Activated CD4-positive, alpha-beta T cell treated with anti-CD3 and anti-CD28 coated beads, Interleukin-2, Interleukin-6, amounts not matched to agents 100 ng/mL and 50 ng/mL, durations not matched to agents 16 hours and 8 hours (primary cell): ENCODE measurements around the gene IGLL1.
"Not testable (repeated sequence)": the region's sequence is repeated elsewhere in the genome, so short reads cannot be mapped to it uniquely, and the experiment has no call there.

ENCODE experiments used
- DNase-seq: peaks from one replicate; pipeline ENCODE4 v3.0.0-alpha.2; 2020

IGLL1 gene

DNA sequence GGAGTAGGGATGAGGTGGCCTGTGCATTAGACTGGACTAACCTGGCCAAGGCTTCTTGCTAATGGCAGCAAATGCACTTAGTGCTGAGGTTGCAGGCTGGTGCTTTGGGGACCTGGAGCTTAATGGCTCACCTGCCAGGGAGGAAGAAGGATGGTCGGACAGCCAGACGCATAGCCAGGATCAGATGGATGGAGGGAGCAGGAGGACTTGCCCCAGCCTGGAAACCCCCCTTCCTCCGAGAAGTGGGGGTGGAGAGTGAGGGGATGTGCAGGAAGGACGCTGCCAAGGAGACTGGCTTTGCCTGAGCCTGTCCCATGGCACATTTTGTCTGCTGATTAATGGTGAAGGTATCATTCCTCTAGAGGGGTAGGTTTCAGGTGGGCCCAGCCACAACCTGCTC, 17.9 kb downstream of the IGLL1 start:
- no peak for DNase-seq

DNA sequence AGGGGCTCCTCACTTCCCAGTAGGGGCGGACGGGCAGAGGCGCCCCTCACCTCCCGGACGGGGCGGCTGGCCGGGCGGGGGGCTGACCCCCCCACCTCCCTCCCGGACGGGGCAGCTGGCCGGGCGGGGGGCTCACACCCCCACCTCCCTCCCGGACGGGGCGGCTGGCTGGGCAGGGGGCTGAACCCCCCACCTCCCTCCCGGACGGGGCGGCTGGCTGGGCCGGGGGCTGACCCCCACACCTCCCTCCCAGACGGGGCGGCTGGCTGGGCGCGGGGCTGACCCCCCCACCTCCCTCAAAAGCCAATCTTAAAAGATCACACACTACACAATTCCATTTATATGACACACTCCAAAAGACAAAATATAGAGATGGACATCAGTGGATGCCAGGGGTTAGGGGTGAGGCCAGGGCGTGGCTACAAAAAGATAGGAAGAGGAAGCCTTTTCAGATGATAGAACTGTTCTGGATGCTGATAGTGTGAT, 19.0 kb downstream of the IGLL1 start:
- DNase-seq = not testable (repeated sequence)

GRCh38 chr22:23560215-23560614, 19.9 kb downstream of the IGLL1 start:
- not testable (repeated sequence) for DNase-seq

DNA sequence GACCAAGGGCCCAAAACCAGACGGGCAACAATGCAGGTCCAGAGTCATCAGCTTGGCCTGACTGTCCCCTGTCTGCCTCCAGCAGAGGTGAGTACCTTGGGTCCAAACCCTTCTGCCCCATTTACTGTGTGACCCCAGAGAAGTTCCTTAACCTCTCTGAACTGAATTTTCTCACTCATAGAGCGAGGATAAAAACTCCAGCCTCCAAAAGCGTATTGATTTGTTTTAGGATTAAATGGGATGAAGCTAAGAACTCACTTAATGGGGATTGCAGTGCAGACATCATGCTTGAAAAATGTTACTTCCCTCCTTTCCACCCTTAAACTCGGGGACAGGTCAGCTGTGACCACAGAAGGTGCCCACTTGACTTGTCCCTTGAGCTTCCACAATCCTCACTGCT, 22.6 kb downstream of the IGLL1 start:
- DNase-seq = no peak

GRCh38 chr22:23557036-23557435, 23.1 kb downstream of the IGLL1 start:
- DNase-seq = no peak

- no peak for DNase-seq
Observed at GRCh38 chr22:23556026-23556620, 24.0 kb downstream of the IGLL1 start.

- DNase-seq = no peak
Observed at GRCh38 chr22:23555118-23555517, 25.0 kb downstream of the IGLL1 start.

- DNase-seq = no peak
Observed at GRCh38 chr22:23553924-23554870, 25.9 kb downstream of the IGLL1 start.

- no peak for DNase-seq
Observed at GRCh38 chr22:23553438-23553837, 26.7 kb downstream of the IGLL1 start.

GRCh38 chr22:23552573-23552972, 27.5 kb downstream of the IGLL1 start:
- no peak for DNase-seq

GRCh38 chr22:23551385-23551784, 28.7 kb downstream of the IGLL1 start:
- DNase-seq = no peak

- no peak for DNase-seq
Observed at GRCh38 chr22:23550049-23550650, 29.9 kb downstream of the IGLL1 start.

- DNase-seq = no peak
Observed at GRCh38 chr22:23549198-23549595, 30.9 kb downstream of the IGLL1 start.

DNA sequence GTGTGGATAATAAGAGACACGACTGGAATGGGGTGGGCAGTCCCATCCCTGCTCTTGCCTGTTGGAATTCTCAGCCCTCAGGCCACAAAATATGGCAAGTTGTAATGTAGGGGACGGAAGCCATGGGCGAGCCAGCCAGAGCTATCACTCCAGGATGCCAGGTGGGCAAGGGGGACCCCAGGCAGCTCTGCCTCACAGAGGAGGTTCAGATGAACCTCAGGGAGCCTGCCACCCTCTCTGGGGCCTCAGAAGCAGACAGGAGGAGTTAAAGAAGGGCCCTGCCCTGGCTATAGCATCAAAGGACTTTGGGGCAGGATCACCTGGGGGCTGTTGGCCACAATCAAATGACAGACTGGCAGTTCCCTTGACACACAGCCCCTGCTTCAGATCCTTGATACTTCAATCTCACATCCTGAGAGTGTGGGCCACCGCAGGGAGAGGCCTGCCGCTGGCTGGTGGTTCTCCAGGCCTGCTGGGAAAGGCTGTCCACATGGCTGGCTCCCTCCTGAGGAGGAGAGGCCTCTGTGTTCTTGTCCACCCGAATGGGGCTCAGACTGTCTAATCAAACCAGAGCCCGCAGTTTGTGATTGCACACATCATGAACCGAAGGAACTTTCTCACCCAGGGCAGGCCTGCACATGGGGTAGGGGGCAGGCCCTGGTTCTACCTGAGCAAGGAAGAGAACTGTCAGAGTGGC, 31.4 kb downstream of the IGLL1 start:
- no peak for DNase-seq

- DNase-seq = no peak
Observed at GRCh38 chr22:23547818-23548500, 32.1 kb downstream of the IGLL1 start.

GRCh38 chr22:23547382-23547781, 32.7 kb downstream of the IGLL1 start:
- not testable (repeated sequence) for DNase-seq

- no peak for DNase-seq
Observed at GRCh38 chr22:23544852-23545251, 35.2 kb downstream of the IGLL1 start.

GRCh38 chr22:23543506-23544000, 36.5 kb downstream of the IGLL1 start:
- not testable (repeated sequence) for DNase-seq

- DNase-seq = no peak
Observed at GRCh38 chr22:23542933-23543332, 37.2 kb downstream of the IGLL1 start.

DNA sequence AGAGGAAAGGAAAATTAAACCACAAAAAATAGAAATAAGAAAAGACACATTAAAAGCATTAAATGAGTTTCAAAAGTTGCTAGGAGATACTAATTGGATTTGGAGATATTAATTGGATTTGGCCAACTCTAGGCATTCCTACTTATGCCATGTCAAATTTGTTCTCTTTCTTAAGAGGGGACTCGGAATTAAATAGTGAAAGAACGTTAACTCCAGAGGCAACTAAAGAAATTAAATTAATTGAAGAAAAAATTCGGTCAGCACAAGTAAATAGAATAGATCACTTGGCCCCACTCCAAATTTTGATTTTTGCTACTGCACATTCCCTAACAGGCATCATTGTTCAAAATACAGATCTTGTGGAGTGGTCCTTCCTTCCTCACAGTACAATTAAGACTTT, 37.7 kb downstream of the IGLL1 start:
- DNase-seq = not testable (repeated sequence)

GRCh38 chr22:23541849-23542281, 38.2 kb downstream of the IGLL1 start:
- DNase-seq = peak; percentile 42

DNA sequence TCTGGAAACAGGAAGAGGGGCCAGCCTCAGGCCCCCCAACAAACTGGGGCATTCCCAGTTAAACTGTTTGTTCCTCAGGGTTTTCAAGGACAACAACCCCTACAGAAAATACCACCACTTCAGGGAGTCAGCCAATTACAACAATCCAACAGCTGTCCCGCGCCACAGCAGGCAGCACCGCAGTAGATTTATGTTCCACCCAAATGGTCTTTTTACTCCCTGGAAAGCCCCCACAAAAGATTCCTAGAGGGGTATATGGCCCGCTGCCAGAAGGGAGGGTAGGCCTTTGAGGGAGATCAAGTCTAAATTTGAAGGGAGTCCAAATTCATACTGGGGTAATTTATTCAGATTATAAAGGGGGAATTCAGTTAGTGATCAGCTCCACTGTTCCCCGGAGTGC, 39.3 kb downstream of the IGLL1 start:
- not testable (repeated sequence) for DNase-seq
